Tibial nerve (tissue), 3 donors: Measurements from ENCODE around the gene GRM7.

ENCODE experiments used
- CTCF ChIP-seq, 5 experiments: fragments of 200-600 bp in 3 of 5; fragments of 450-650 bp in 2 of 5; sonication (generic) in 3 of 5; IDR thresholded peaks; one replicate each; pipeline ENCODE4 v1.5.1; 2016 to 2019; ENCODE audit warnings: antibody characterized with exemption in 5 of 5, mild to moderate bottlenecking in 3 of 5, moderate library complexity in 2 of 5
- POLR2A ChIP-seq, 2 donors: fragments of 450-650 bp; IDR thresholded peaks; one replicate each; pipeline ENCODE4 v1.6.1; 2017; ENCODE audit warnings: antibody characterized with exemption in 2 of 2, mild to moderate bottlenecking in 2 of 2, moderate library complexity in 2 of 2

- TF ChIP-seq CTCF (IDR thresholded peaks at IDR 0.05) (no peak), POLR2A (IDR thresholded peaks at IDR 0.05) (no peak)
These were observed 836.6 kb downstream of the GRM7 start for GRCh38 chr3:7697548-7697947.
